Measurements from ENCODE around the gene AAMP.

The AAMP gene

GRCh38 chr2:218263817-218264641 lies 5.9 kb downstream of the AAMP start:
- Histone ChIP-seq H3K4me3 (ENCODE audit: low read depth in 1 of 2, low read length in 1 of 2) (no peak overlapping the region), H3K27me3 (no peaks in the 10 kb centered on the region), H3K27ac (no peak overlapping the region), H3K36me3 (peaks cover 41% of the 10 kb centered on the region), H3K9me3 (no peaks in the 10 kb centered on the region), H3K4me1 (ENCODE audit: control insufficient read depth in 1 of 2, insufficient read depth in 1 of 2, low read depth in 1 of 2, low read length in 1 of 2) (peaks cover 4 to 5% of the 10 kb centered on the region in 2 experiments)
- no peak for TF ChIP-seq CTCF (IDR thresholded peaks at IDR 0.05)

DNA sequence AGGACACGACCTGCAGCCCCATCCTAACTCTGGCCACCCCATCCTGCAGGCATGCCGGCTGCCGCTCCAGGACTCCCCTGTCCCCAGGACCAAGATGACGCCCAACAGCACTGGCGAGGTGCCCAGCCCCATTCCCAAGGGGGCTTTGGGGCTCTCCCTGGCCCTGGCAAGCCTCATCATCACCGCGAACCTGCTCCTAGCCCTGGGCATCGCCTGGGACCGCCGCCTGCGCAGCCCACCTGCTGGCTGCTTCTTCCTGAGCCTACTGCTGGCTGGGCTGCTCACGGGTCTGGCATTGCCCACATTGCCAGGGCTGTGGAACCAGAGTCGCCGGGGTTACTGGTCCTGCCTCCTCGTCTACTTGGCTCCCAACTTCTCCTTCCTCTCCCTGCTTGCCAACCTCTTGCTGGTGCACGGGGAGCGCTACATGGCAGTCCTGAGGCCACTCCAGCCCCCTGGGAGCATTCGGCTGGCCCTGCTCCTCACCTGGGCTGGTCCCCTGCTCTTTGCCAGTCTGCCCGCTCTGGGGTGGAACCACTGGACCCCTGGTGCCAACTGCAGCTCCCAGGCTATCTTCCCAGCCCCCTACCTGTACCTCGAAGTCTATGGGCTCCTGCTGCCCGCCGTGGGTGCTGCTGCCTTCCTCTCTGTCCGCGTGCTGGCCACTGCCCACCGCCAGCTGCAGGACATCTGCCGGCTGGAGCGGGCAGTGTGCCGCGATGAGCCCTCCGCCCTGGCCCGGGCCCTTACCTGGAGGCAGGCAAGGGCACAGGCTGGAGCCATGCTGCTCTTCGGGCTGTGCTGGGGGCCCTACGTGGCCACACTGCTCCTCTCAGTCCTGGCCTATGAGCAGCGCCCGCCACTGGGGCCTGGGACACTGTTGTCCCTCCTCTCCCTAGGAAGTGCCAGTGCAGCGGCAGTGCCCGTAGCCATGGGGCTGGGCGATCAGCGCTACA lies 7.0 kb downstream of the AAMP start:
- H3K9me3 ChIP-seq: no peaks in the 10 kb centered on the region
- no peak overlapping the region for H3K4me3 ChIP-seq (ENCODE audit: low read depth in 1 of 2, low read length in 1 of 2)
- H3K27me3 ChIP-seq: no peaks in the 10 kb centered on the region
- H3K36me3 ChIP-seq: peaks cover 41% of the 10 kb centered on the region
- TF ChIP-seq CTCF (IDR thresholded peaks at IDR 0.05): no peak
- peaks cover 0 to 6% of the 10 kb centered on the region in 2 experiments for H3K4me1 ChIP-seq (ENCODE audit: control insufficient read depth in 1 of 2, insufficient read depth in 1 of 2, low read depth in 1 of 2, low read length in 1 of 2)
- no peak overlapping the region for H3K27ac ChIP-seq

- Histone ChIP-seq H3K27ac (no peak overlapping the region), H3K36me3 (peaks cover 43% of the 10 kb centered on the region), H3K9me3 (no peaks in the 10 kb centered on the region), H3K4me1 (ENCODE audit: control insufficient read depth in 1 of 2, insufficient read depth in 1 of 2, low read depth in 1 of 2, low read length in 1 of 2) (peaks cover 5 to 12% of the 10 kb centered on the region in 2 experiments), H3K27me3 (no peaks in the 10 kb centered on the region), H3K4me3 (ENCODE audit: low read depth in 1 of 2, low read length in 1 of 2) (no peak overlapping the region)
- no peak for TF ChIP-seq CTCF (IDR thresholded peaks at IDR 0.05)
Measured at GRCh38 chr2:218262237-218262600, 7.7 kb downstream of the AAMP start.

- no peaks in the 10 kb centered on the region for H3K27me3 ChIP-seq
- no peak for TF ChIP-seq CTCF (IDR thresholded peaks at IDR 0.05)
- no peak overlapping the region for H3K27ac ChIP-seq
- H3K4me1 ChIP-seq (ENCODE audit: control insufficient read depth in 1 of 2, insufficient read depth in 1 of 2, low read depth in 1 of 2, low read length in 1 of 2): peaks cover 5 to 12% of the 10 kb centered on the region in 2 experiments
- H3K9me3 ChIP-seq: no peaks in the 10 kb centered on the region
- H3K4me3 ChIP-seq (ENCODE audit: low read depth in 1 of 2, low read length in 1 of 2): no peak overlapping the region
- peaks cover 49% of the 10 kb centered on the region for H3K36me3 ChIP-seq
Measured at GRCh38 chr2:218261423-218262236, 8.3 kb downstream of the AAMP start.

DNA sequence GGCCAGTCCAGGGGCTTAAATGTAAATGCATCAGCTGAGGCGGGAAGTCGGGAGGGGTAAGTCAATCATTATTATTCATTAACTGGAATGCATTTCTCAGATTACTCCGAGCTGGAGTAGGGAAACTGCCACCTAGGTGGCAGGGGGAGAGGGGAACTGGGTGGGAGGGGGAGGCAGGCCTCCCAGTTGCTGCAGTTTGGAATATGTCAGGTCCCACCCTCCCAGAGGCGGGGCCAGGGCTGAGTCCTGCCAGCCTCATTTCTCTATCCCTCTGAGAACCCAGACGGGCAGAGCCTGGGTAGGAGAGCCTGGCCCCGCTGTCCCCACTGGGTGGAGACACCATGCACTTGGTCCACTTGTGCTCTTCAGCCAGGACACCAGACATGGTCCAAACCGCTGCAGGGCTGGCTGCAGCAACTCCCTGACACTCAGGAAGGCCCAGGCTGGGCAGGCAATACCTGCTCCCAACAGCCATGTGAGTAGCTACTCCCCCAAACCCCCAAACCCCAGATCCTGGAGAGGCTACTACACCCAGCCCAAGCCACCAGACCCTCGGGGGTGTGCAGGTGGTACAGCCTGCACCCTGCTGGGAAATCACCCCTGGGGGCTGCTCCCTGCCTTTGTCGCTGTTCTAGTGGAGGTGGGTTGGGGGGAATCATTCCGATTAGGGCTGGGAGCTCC lies 9.1 kb downstream of the AAMP start, which contains the start of gene GPBAR1:
Gene GPBAR1, plus strand, starts transcription at position 274 of the 681 bp plus-strand sequence. CDS start 1,710 bp downstream, outside the sequence.
- peaks cover 5 to 12% of the 10 kb centered on the region in 2 experiments for H3K4me1 ChIP-seq (ENCODE audit: control insufficient read depth in 1 of 2, insufficient read depth in 1 of 2, low read depth in 1 of 2, low read length in 1 of 2)
- H3K9me3 ChIP-seq: no peaks in the 10 kb centered on the region
- H3K27me3 ChIP-seq: no peaks in the 10 kb centered on the region
- no peak within 1 kb of the TSS for H3K27ac ChIP-seq
- no peak within 1 kb of the TSS for H3K4me3 ChIP-seq (ENCODE audit: low read depth in 1 of 2, low read length in 1 of 2)
- TF ChIP-seq CTCF (IDR thresholded peaks at IDR 0.05): no peak
- peaks cover 49% of the 10 kb centered on the region for H3K36me3 ChIP-seq
